H1 (cell line): ENCODE data around the gene C1orf21.
A peak's percentile ranks its signal among the peaks of the same experiment; 100 is the strongest.

Source experiments
- BACH1 ChIP-seq: IDR thresholded peaks from 2 replicates; pipeline ENCODE4 v1.6.1; 2012; ENCODE audit warnings: low read length, improper control_type of control experiment
- CHD2 ChIP-seq: IDR thresholded peaks from 2 replicates; pipeline ENCODE4 v1.6.1; 2012; ENCODE audit warnings: low read length, improper control_type of control experiment
- EGR1 ChIP-seq: IDR thresholded peaks from 2 replicates; pipeline ENCODE4 v1.6.1; 2011; ENCODE audit warnings: low read depth, low read length, borderline replicate concordance
- EZH2 ChIP-seq: fragments of 200-600 bp; sonication (generic); IDR thresholded peaks from 2 replicates; pipeline ENCODE4 v1.7.1; 2012; ENCODE audit warnings: low read depth, mild to moderate bottlenecking, moderate library complexity, low read length, inconsistent platforms; ENCODE audit not compliant: severe bottlenecking
- POLR2A ChIP-seq, 2 experiments: IDR thresholded peaks; 1 replicate in 1 of 2; 2 replicates in 1 of 2; pipeline ENCODE4 v1.6.1; 2011; ENCODE audit warnings: low read depth in 2 of 2, low read length in 2 of 2, mild to moderate bottlenecking in 2 of 2; ENCODE audit errors: control extremely low read depth in 1 of 2
- RFX5 ChIP-seq: IDR thresholded peaks from 2 replicates; pipeline ENCODE4 v1.6.1; 2011; ENCODE audit warnings: low read depth, low read length, improper control_type of control experiment, borderline replicate concordance
- SRF ChIP-seq: IDR thresholded peaks from 2 replicates; pipeline ENCODE4 v1.6.1; 2011; ENCODE audit warnings: mild to moderate bottlenecking, low read depth, low read length, moderate library complexity
- SUZ12 ChIP-seq: fragments of 200-600 bp; sonication (generic); IDR thresholded peaks from 2 replicates; pipeline ENCODE4 v1.6.1; 2012; ENCODE audit warnings: mild to moderate bottlenecking, inconsistent platforms, low read length, moderate library complexity, mixed read lengths
- ZNF274 ChIP-seq: IDR thresholded peaks from 2 replicates; pipeline ENCODE4 v1.7.0; 2012; ENCODE audit warnings: low read length, borderline replicate concordance; ENCODE audit errors: extremely low read depth
- TF ChIP-seq, protein P1 (sequence below), 3 experiments: IDR thresholded peaks; 1 replicate in 2 of 3; 2 replicates in 1 of 3; pipeline versions ENCODE4 v1.5.1 to v1.6.1; 2011; ENCODE audit warnings: low read length in 3 of 3, mild to moderate bottlenecking in 3 of 3, inconsistent platforms in 2 of 3, low read depth in 1 of 3, moderate library complexity in 1 of 3; ENCODE audit not compliant: insufficient read depth in 1 of 3; ENCODE audit errors: control extremely low read depth in 1 of 3

DNA sequence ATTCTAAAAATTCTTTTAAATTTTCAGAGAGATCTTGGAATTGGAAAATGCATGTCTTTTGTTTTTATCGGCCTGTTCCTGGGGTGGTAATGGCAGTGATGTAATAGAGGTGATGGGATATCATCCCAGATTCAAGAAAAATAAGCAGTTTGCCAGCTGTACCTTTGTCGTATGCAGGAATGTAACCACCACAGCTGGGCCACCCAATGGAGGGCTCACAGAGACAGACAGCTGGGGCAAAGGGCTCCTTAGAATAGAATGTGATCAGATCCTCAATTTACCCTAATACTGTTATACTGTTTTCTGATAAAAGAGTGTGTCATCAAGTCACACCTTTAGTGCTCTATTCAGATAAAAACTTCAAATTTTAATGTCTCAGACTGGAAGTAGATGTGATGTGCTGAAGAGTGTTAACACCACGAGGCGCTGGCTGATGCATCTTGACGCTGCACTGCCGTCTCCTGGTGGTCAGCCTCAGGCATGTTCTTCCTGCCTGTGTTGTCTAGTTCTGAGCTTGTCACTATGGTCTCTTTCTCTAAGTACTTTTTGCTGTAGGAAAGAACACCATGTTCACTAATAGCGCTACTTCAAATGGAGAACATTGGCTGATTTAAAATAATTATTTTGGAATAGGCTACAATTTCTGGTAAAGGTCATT is 78.8 kb downstream of the C1orf21 start:
- TF ChIP-seq, protein P1, sequence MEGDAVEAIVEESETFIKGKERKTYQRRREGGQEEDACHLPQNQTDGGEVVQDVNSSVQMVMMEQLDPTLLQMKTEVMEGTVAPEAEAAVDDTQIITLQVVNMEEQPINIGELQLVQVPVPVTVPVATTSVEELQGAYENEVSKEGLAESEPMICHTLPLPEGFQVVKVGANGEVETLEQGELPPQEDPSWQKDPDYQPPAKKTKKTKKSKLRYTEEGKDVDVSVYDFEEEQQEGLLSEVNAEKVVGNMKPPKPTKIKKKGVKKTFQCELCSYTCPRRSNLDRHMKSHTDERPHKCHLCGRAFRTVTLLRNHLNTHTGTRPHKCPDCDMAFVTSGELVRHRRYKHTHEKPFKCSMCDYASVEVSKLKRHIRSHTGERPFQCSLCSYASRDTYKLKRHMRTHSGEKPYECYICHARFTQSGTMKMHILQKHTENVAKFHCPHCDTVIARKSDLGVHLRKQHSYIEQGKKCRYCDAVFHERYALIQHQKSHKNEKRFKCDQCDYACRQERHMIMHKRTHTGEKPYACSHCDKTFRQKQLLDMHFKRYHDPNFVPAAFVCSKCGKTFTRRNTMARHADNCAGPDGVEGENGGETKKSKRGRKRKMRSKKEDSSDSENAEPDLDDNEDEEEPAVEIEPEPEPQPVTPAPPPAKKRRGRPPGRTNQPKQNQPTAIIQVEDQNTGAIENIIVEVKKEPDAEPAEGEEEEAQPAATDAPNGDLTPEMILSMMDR (IDR thresholded peaks at IDR 0.05; ENCODE audit: control extremely low read depth in 1 of 3, insufficient read depth in 1 of 3, low read depth in 1 of 3, low read length in 3 of 3), result peak; percentile 42 to 65 (median 51)
- TF ChIP-seq SUZ12 (no peak), SRF (no peak), EGR1 (no peak), ZNF274 (no peak), BACH1 (no peak), RFX5 (no peak), EZH2 (no peak), POLR2A (IDR thresholded peaks at IDR 0.05; ENCODE audit: control extremely low read depth in 1 of 2, low read depth in 2 of 2, low read length in 2 of 2) (no peak), CHD2 (no peak)
